ENCODE measurements around the gene PHYH.

The PHYH gene
- long read RNA-seq, partial matches to known transcripts: 1 of 2 reads
- long read RNA-seq, other reads (novel, unspliced or antisense): 1 of 2 reads

- Histone ChIP-seq H3K27ac (replicated peaks) (no peak within 1 kb of the TSS), H3K4me3 (replicated peaks; ENCODE audit: insufficient read depth, low read length) (peak within 1 kb of the TSS; percentile 47), H3K27me3 (ENCODE audit: insufficient read depth, poor library complexity, severe bottlenecking) (no peaks in the 10 kb centered on the region)
- DNase-seq (ENCODE audit: low read depth in 1 of 2, low spot score in 1 of 2): peak; percentile 28 to 38
- TF ChIP-seq CTCF (IDR thresholded peaks at IDR 0.05; ENCODE audit: insufficient read depth, low read length) (no peak), SPI1 (IDR thresholded peaks at IDR 0.05; ENCODE audit: borderline replicate concordance, low read depth) (no peak), REST (IDR thresholded peaks at IDR 0.05; ENCODE audit: insufficient replicate concordance, low read depth) (no peak), GABPA (IDR thresholded peaks at IDR 0.05; ENCODE audit: low read depth) (no peak), POLR2AphosphoS5 (IDR thresholded peaks at IDR 0.05; ENCODE audit: low read depth) (no peak)
Observed at GRCh38 chr10:13299437-13300287, at the start of gene PHYH. Gene PHYH (minus strand): TSS chr10:13300064. CDS start chr10:13300042, 22 bp downstream.

- H3K4me3 ChIP-seq (replicated peaks; ENCODE audit: insufficient read depth, low read length): peak within 1 kb of the TSS; percentile 48
- peak; percentile 49 to 77 for DNase-seq (ENCODE audit: low read depth in 1 of 2, low spot score in 1 of 2)
- TF ChIP-seq REST (IDR thresholded peaks at IDR 0.05; ENCODE audit: insufficient replicate concordance, low read depth): peak; percentile 61
- TF ChIP-seq CTCF (IDR thresholded peaks at IDR 0.05; ENCODE audit: insufficient read depth, low read length): no peak
- no peak for TF ChIP-seq GABPA (IDR thresholded peaks at IDR 0.05; ENCODE audit: low read depth)
- TF ChIP-seq POLR2AphosphoS5 (IDR thresholded peaks at IDR 0.05; ENCODE audit: low read depth): peak; percentile 41
- no peak for TF ChIP-seq SPI1 (IDR thresholded peaks at IDR 0.05; ENCODE audit: borderline replicate concordance, low read depth)
Observed at GRCh38 chr10:13348216-13349017, 48.6 kb upstream of the PHYH start, which contains the start of gene SEPHS1. Gene SEPHS1 (minus strand): TSS chr10:13348293. CDS start chr10:13344950, 3,343 bp downstream.

DNA sequence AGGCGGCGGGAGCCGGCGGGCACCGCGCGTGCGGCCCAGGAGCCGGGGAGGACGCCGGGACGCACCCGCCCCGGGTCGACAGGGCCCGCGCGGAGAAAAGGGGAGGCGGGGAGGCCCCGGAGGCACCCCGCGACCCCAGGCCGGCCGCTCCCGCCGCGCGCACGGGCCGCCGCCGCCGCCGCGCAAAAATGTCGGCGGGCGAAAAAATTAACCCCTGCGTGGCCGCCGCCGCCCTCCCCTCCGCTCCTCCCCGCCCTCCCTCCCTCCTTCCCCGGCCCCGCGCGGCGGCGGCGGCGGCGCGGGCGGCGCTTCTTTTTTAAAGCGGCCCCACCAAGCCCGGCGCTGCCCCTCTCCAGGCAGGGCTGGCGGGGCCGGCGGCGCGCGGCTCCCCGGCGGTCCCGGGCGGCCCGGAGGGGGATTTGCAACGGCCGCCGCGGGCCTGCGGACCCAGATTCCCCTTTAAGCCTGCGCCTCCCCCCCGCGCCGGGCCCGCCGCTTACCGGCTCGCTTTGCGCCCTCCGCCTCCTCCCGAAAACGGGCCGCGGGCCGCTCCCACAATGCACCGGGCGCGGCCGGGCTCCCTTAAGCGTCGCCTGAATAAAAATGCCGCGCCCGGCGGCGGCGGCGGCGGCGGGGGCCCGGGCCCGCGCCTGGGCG is 47.8 kb upstream of the PHYH start:
- TF ChIP-seq REST (IDR thresholded peaks at IDR 0.05; ENCODE audit: insufficient replicate concordance, low read depth): no peak
- no peak for TF ChIP-seq GABPA (IDR thresholded peaks at IDR 0.05; ENCODE audit: low read depth)
- TF ChIP-seq SPI1 (IDR thresholded peaks at IDR 0.05; ENCODE audit: borderline replicate concordance, low read depth): no peak
- TF ChIP-seq POLR2AphosphoS5 (IDR thresholded peaks at IDR 0.05; ENCODE audit: low read depth): no peak
- TF ChIP-seq CTCF (IDR thresholded peaks at IDR 0.05; ENCODE audit: insufficient read depth, low read length): no peak
- H3K27me3 ChIP-seq (ENCODE audit: insufficient read depth, poor library complexity, severe bottlenecking): no peaks in the 10 kb centered on the region
- peak overlapping the region; percentile 55 for H3K27ac ChIP-seq (replicated peaks)
- DNase-seq (ENCODE audit: low read depth in 1 of 2, low spot score in 1 of 2): peak in 1 of 2 experiments; percentile 43
- H3K4me3 ChIP-seq (replicated peaks; ENCODE audit: insufficient read depth, low read length): peak overlapping the region; percentile 47; the same call in 1 of the 2 replicates

More at GRCh38 chr10:13348216-13349017, 48.6 kb upstream of the PHYH start, which contains the start of gene SEPHS1:
- Histone ChIP-seq H3K27me3 (ENCODE audit: insufficient read depth, poor library complexity, severe bottlenecking) (no peaks in the 10 kb centered on the region), H3K27ac (replicated peaks) (peak within 1 kb of the TSS; percentile 99)

Data from HL-60 (cell line).